Measurements from ENCODE around the gene CCL14.

The CCL14 gene

GRCh38 chr17:35936063-35936462, 50.5 kb downstream of the CCL14 start:
- no peak for DNase-seq

- no peak for DNase-seq
These were observed 51.8 kb downstream of the CCL14 start for GRCh38 chr17:35934760-35935159.

Measured in activated naive CD4-positive, alpha-beta T cell treated with anti-CD3 and anti-CD28 coated beads, Interleukin-2, amount 50 U/mL, for 16 hours (primary cell).